T-helper 1 cell (primary cell): ENCODE results near the gene PRRT4.

Experiments used
- DNase-seq, 5 donors: peaks; one replicate each; pipeline ENCODE4 v3.0.0-alpha.2; 2012 to 2020

The PRRT4 gene

DNA sequence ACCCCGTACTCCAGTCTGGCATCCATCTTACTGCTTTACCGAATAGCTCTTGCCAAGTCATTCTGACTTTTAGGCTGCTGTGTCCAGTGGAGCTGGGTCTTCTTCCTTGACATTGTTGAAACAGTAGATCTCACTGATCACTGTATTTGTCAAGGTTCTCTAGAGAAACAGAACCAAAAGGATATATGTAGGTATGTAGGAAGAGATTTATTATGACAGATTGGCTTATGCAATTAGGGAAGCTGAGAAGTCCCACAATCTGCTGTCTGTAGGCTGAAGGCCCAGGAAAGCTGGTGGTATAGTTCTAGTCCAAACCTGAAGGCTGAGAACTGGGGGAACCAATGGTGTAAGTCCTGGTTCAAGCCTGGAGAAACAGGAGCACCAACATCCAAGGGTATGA, 12.1 kb upstream of the PRRT4 start:
- no peak for DNase-seq

DNA sequence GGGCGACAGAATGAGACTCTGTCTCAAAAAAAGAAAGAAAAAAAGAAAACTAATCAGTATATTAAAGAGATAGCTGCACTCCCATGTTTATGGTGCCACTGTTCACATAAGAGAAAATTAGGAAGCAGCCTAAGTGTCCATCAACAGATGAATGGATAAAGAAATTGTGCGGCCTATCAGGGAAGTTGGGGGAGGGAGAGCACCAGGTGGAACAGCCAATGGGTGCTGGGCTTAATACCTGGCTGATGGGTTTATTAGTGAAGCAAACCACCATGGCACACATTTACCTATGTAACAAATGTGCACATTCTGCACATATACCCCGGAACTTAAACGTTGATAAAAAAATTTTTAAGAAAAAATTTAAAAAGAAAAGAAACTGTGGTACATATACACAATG, 9.0 kb upstream of the PRRT4 start:
- DNase-seq = no peak

DNA sequence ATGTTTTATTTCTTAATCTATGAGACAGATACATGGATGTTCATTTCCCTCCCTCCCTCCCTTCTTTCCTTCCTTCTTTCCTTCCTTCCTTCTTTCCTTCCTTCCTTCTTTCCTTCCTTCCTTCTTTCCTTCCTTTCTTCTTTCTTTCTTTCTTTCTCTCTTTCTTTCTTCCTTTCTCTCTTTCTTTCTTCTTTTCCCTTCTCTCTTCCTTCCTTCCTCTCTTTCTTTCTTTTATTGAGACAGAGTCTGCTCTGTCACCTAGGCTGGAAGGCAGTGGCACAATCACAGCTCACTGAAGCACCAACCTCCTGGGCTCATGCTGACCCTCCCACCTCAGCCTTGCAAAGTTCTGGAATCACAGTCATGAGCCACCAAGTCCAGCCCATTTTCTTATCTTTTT, 5.5 kb upstream of the PRRT4 start:
- DNase-seq = no peak

DNA sequence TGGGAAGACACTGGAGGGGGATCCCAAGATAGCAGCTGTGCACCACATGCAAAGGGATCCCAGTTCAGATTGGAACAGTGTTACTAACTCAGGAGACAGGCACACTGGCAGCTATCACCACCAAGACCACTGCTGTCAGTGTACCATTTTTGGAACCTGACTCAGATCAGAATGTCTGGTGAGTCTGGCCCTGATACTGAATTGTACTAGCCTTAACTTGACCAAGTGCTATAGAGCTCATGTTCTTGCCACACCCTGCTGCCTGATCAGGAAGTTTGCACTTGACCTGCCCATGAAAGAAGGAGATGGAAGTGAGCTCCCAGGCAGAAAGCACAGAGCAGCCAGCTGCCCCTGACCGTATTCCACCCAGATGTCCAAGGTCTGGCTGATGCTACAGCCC, 4.8 kb upstream of the PRRT4 start:
- DNase-seq = no peak

DNA sequence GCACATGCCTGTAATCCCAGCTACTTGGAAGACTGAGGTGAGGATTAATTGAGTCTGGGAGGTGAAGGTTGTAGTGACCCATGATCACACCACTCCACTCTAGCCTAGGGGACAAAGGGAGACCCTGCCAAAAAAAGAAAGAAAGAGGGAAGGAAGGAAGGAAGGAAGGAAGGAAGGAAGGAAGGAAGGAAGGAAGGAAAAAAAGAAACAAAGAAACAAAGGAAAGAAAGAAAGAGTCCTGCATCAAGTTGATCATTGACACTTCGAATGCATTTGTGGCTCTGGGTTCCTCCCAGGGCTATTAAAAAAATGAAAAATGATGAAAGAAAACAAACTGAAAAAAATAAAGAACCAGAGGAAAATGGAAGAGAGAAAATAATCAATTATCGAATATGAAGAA, 3.9 kb upstream of the PRRT4 start:
- no peak for DNase-seq

DNA sequence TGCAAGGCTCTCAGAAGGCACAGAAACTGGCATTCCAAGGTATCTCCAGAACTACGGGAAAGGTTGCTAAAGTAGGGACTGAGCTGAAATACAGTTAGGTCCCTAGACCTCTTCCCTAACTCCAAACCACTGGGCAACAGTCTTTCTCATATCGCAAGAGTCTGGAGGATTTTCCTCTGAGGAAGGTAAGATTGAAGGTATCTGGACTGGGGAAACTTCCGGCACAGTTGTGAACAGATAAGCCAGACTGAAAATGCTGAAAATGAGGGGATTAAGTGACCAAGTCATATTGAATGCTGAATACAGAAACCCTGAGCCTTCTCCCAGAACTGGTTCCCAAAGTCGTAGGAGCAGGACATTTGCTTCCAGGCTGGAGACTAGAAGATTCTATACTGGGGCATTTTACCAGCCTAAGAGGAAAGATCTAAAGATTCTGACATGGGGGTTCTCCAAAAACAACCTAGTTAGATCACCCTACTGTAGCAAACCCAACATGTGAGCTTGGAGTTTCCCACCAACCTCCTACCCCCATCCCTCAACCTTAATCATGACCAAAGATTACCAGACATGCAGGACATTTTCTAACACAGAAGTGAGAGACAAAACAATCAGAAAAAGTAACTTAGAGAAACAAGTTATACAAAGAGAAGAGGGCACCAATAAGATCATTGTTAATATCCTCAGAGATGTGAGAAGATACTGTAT, 2.8 kb upstream of the PRRT4 start:
- no peak for DNase-seq

DNA sequence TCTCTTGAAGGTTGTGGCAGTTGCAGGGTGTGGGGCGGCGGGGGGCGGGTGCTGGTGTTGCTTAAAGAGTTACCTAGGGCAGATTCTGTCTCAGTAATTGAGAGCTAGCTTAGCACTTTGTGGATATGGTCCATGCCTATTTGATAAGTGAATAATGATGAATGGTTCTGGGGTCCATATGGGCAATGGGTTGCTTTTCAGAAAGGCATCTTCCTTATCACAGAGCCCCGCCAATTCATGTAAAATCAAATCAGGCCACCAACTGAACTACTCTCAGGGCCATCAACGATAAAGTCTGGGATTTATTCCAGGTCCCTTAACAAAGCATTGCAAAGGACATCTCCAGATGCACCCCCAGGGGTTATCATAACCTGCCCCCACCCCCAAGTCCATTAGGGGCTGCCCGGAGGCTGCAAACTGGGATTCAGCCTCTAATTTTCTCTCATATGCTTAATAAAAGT, 1.8 kb upstream of the PRRT4 start:
- DNase-seq = no peak

DNA sequence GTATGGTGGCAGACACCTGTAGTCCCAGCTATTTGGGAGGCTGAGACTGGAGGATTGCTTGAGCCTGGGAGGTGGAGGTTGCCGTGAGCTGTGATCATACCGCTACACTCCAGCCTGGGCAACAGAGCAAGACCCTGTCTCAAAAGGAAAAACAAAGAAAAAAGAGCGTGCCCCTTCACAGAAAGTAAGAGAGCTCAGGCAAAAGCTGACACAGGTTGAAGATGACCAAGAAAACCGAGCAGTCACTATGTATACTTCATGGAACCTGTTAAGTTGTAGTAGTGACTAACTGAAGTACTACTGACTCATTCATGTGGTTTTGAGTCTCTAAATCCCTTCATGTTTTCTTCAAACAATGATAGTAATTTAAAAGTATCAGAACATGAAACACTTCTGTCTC, 1.2 kb upstream of the PRRT4 start:
- DNase-seq = no peak

DNA sequence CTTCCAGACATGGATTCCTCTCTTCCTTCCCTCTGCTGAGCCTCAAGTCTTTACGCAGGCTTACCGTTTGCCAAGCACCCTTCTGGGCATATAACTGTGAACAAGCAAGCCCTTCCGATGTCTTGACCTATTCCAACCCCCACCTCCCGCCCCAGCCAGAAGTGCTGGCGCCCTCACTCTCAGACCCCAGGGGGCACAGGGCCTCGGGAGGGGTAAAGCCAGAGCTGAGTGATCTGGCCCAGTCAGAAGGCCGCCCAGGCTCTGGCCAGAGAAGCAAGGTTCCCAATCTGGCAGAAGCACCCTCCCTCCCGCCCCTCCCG, 1.2 kb downstream of the PRRT4 start:
- no peak for DNase-seq

DNA sequence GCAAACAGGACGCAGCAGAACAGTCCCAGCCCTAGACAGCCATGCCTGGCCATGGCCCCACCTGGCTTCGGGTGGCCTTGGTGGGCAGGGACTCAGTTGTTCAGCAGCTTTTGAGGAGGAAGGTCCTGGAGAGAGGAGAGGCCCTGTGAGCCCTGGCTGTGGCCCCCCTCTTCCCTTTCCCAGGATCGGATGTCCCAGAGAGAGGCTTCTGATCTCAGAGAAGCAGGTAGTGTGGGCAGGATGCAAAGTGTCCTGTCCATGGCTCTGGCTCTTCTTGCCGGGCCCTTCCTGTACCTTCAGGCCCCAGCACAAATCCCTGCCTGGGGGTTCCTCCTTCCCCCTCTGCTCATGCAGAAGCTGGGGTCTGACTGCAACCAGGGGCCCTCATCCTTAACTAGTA, 1.6 kb downstream of the PRRT4 start:
- DNase-seq = no peak

DNA sequence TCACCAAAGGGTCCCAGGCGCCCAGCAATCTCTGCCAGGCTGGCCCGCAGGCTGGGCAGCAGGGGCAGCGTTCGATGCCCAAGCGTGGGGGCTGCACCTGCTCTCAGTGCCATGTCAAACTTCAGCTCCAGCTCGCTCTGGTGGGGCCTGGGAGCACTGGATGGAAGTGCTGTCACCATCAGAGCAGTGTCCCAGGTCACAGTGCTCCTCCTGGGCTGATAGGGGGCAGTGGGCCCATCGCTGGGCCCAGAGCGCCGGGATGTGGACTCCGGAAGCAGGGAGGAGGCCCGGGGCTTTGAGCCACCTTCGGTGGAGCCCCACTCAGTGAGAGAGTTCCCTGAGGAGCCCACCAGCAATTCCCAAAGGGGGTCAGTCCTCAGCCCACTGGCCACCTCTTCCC, 2.2 kb downstream of the PRRT4 start:
- DNase-seq = no peak

DNA sequence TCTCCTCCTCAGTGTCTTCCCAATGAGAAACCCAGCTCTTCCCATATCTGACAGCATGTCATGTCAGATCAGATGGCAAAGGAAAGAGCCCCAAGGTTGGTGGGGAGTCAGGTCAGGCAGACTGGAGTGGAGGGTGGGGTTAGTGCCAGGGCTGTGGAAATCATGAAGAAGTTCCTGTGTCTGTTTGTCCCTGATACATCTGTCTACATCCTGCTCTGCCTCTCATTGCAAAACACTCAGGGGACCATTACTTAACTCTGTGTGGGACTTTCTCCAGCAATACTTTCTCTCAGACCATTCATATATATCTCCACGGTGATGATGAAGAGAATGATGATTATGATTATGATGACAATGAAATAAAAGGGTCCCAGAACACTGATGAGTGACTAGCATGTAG, 3.3 kb downstream of the PRRT4 start:
- no peak for DNase-seq

DNA sequence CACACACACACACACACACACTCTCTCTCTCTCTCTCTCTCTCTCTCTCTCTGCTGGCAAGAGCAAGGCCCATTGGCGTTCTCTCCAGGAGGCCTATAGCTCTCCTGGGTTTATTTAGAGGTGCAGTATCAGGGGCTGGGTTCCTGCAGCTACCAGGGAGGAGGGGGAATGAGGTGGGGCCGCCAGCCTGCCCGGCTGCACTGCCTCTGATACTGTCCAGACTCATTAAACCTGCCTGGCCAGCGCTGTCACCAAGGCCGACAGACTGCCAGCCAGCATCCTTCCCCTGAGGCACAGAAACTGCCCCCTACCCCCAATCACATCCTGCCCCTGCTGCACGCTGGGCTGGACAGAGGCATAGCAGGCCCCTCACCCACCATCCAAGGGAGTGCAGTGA, 4.3 kb downstream of the PRRT4 start:
- DNase-seq = no peak

DNA sequence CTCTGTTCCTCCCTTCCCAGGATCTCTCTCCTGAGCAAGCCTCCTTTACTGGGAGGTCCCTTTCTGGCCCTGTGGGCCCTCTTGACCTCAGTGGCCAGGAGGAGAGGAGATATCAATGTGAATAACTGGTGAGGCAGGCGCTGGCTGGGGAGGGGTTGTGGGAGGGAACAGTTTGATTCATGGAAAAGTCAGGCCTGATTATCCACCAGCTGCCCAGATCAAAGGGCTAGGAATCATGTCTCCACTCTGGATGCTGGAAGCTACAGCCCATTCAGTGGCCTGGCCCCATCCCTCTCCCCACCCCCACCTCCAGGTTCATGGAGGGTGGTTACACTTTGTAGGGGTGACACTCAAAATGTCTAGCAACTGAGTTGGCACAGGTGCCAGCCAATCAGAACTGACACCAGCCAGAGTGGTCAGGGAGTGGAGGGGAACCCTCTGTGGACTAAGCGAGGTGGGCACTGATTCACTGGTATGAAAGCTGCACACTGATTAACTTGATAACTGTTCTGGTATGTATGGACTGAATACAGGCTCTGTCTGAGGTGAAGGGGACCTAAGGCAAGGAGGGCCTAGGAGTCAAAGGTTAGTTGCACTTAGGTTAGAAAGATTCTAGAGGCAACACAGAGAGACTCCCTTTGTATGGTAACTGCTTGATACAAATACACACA, 4.8 kb downstream of the PRRT4 start:
- DNase-seq = no peak

DNA sequence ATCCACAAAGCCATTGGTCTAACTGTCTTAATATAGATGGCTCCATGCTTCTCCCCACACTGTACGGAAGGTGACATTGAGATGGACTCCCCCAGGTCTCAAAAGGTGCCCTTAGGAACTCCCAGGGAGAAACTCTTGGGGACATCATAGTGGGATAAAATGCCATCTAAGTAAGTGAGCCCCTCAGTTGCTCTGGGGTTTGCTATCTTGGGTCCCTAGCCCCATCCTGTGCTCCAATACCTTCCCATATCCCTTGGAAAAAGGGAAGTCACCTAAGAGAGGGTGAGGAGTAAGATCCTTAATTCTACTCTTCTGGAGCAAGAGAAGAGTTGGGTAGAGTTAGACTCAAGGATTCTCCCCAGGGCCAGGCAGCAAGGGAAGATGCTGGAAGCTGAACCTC, 7.9 kb downstream of the PRRT4 start:
- no peak for DNase-seq

DNA sequence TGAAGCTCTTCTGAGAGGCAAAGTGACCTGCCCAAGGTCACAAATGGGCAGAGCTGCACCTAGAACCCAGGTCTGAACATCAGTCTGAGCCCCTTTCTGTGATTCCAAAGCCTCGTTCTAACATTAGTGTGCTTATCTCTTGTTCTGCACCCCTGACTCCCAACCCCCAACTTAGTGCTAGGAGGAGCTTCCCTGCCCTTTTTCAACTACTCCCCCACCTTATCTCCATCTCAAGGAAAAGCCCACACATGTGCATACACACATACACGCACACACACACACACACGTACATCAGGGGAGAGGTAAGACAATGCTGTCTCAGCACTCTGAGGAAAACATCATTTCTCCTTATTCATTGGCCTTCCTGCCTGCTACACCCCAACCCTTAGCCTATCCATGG, 8.3 kb downstream of the PRRT4 start:
- DNase-seq = no peak

DNA sequence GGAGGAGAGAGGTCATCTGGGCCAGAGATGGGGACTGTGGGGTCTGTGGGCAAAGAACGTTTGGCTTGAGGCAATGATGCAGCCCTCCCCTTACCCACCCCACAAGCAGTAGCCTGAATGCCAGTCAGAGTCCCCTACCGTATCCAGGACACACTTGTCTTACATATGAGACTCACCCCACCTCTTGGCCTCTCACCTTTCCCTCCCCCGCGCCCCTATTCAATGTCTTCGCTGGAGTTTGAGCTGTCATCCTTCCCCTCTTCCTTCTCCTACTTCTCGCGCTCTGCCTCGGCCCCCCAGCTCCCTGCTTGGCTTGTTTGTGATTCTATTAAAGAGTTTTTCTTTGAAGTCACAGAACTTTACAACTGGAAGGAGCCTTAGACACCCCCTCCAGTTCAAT, 8.9 kb downstream of the PRRT4 start:
- no peak for DNase-seq

DNA sequence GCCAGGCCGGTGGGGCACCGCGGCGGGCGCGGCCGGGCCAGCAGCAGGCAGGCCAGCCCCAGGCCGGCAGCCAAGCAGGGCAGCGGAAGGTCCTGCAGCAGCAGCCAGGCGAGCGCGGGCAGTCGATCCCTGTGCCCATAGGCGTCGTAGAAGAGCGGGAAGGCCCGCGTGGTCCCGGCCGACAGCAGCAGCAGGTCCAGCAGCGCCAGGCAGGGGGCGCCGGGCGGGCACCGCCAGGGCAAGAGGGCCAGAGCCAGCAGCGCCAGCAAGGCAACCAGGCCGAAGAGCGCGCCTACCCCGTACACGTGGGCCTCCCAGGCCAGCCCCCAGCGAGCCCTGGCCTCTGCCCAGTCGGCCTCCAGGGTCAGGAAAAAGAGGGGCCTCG, 9.3 kb downstream of the PRRT4 start:
- DNase-seq = no peak

DNA sequence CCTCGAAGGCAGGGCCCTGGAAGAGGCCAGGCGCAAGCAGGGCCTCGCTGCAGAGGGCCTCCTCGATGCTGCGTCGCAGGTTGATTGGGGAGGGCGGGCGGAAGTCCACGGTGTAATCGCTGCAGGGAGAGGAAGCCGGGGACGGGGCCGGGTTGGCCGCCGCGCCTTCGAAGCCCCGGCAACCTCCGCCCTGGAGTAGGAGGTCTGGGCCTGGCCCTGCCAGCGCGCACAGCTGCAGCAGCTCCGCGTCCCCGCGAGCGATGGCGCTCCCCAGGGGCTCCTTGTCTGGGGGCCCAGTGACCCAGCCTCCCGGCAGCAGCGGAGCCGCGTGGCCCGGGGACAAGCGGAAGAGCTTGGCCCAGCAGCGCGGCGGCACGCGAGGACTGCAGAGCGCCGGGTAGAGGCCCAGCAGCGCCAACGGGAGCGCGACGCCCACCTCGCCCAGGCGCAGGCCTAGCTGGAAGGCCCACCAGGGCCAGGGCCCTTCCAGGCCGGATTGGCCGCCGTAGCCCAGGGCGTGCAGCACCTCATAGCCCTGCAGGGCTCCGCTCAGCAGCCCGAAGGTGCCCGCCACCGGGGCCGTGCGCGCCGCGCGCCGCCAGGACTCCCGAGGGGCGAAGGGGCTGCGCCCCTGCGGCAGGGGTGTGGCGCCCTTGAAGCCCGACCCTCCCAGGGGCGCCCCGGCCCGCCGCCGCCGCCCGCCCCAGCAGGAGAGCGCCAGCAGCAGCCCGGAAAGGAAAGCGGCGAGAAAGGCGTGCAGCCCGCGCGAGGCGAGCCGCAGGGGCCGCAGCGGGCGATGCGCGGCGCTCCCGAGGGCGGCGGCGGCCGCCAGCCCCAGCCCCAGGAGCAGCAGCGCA, 10.0 kb downstream of the PRRT4 start:
- no peak for DNase-seq

DNA sequence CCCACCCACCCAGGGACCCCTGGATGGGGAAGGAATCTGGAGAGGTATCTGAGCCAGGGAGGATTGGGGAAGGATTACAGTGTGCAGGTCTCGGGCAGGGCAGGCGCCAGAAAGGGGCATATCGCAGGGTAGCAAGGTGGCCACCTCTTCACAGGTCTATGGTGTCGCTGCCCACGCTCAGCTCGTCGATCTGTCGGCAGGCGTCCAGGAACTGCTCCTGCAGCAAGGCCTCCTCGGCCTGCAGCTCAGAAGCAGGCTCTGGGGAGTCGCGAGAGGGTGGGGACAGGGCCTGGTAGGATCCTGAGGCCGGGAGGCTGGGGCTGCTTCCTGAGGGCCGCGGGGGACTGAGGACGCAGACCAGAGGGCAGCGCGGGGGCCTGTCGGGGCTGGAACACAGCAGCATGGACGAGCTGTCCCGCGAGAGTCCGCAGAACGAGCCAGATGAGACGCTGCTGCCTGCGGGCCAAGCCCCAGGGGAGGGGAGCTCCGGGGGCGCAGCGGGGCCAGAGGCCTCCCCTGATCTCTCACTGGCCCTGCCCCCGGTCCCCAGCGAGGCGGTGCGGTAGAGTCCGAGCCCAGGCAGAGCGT, 10.7 kb downstream of the PRRT4 start:
- no peak for DNase-seq

DNA sequence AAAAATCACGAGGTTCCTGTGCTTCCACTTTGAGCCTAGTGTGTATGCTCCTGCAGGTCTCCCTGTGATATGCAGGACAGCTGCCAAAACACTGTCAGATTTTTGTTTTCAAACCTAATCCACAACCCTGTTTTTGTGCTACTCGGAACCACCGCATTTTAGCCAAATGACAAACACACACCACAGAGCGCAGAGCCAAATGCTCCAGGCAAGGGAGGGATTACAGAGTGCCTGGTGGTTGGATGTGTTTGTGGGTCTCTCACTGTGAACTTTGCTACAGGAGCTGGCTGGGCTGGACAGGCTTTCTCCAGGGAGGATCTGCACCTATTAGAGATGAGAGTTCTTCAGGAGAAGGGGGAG, 12.0 kb downstream of the PRRT4 start:
- DNase-seq = no peak

DNA sequence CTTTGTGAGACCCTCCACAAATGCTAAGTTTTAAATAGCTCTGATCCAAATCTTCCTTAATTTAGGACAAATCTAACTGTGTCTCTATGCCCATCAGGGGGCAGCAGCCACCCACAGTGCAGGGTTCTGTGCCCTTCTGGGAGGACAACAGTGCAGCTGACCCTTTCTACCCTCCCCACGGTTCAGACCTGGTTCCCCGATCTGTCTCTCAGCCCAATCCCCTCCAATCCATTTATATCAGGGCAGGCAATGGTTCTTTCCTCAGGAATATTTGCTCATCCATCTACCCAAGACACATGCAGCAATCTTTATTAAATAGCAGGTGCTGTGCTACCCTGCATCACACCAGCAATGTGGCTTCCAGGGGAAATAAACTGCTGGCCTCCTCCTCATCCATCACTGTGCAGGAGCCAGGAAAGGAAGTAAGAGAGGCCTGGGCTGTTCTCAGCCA, 13.8 kb downstream of the PRRT4 start:
- peak in 2 of 5 donors; percentile 22 to 36 for DNase-seq

DNA sequence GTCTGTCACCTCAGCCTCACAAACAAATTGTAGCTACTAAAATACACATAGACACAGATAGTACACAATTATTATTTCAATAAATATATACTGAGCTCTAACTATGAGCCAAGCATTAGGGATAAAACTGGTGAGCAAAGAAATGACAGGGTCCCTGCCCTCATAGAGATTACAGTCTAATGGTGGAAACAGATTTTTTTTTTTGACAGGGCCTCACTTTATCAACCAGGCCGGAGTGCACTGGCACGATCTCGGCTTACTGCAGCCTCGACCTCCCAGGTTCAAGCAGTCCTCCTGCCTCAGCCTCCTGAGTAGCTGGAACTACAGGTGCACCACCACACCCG, 17.1 kb downstream of the PRRT4 start:
- DNase-seq = no peak
